DND-41 (cell line): ENCODE measurements around the gene SNAP29.

ENCODE experiments used
- ATAC-seq: fragments of 200-7000 bp; cut with Tn5 transposase; 3 replicates; pipeline ENCODE4 v1.9.1; 2021; ENCODE audit warnings: low read depth; ENCODE audit not compliant: insufficient read depth
- DNase-seq: peaks from one replicate; pipeline ENCODE4 v3.0.0-alpha.2; 2020
- H2AFZ ChIP-seq: 2 replicates; pipeline ENCODE4 v1.6.0; 2012; ENCODE audit warnings: low read depth, low read length
- H3K27ac ChIP-seq: 2 replicates; pipeline ENCODE4 v1.5.1; 2012; ENCODE audit warnings: low read length, inconsistent platforms
- H3K27me3 ChIP-seq: fragments of 200-600 bp; sonication (generic); 2 replicates; pipeline ENCODE4 v1.6.0; 2012; ENCODE audit warnings: low read length, mild to moderate bottlenecking, inconsistent platforms; ENCODE audit not compliant: insufficient read depth, poor library complexity
- H3K36me3 ChIP-seq: 2 replicates; pipeline ENCODE4 v1.5.1; 2012; ENCODE audit warnings: low read length, inconsistent platforms; ENCODE audit not compliant: insufficient read depth
- H3K4me1 ChIP-seq: 2 replicates; pipeline ENCODE4 v1.5.1; 2012; ENCODE audit warnings: mild to moderate bottlenecking, low read length; ENCODE audit not compliant: insufficient read depth
- H3K4me2 ChIP-seq: 2 replicates; pipeline ENCODE4 v1.6.0; 2012; ENCODE audit warnings: mild to moderate bottlenecking, moderate library complexity, low read length, inconsistent platforms; ENCODE audit not compliant: insufficient read depth
- H3K4me3 ChIP-seq, 2 experiments: fragments of 200-600 bp in 1 of 2; shearing (Covaris generic) in 1 of 2; 2 replicates each; pipeline ENCODE4 v1.5.1; 2012 to 2016; ENCODE audit warnings: inconsistent platforms in 2 of 2, low read length in 2 of 2, mild to moderate bottlenecking in 2 of 2, low read depth in 1 of 2, moderate library complexity in 1 of 2
- H3K79me2 ChIP-seq: 2 replicates; pipeline ENCODE4 v1.6.0; 2012; ENCODE audit warnings: low read length, inconsistent platforms; ENCODE audit not compliant: insufficient read depth
- H3K9ac ChIP-seq: 2 replicates; pipeline ENCODE4 v1.6.0; 2012; ENCODE audit warnings: low read depth, mild to moderate bottlenecking, inconsistent platforms, low read length, moderate library complexity
- H3K9me3 ChIP-seq: 2 replicates; pipeline ENCODE4 v1.5.1; 2012; ENCODE audit warnings: low read length, moderate library complexity, mild to moderate bottlenecking, inconsistent platforms; ENCODE audit not compliant: insufficient read depth, severe bottlenecking
- H4K20me1 ChIP-seq: 2 replicates; pipeline ENCODE4 v1.6.0; 2012; ENCODE audit warnings: low read length; ENCODE audit not compliant: insufficient read depth
- CTCF ChIP-seq: IDR thresholded peaks from 2 replicates; pipeline ENCODE4 v1.5.1; 2012; ENCODE audit warnings: borderline replicate concordance, low read length, moderate library complexity, mild to moderate bottlenecking; ENCODE audit not compliant: poor library complexity, severe bottlenecking; ENCODE audit errors: extremely low read depth
- EZH2 ChIP-seq: IDR thresholded peaks from 3 replicates; pipeline ENCODE4 v1.6.1; 2012; ENCODE audit warnings: borderline replicate concordance, low read depth, mild to moderate bottlenecking, moderate library complexity, low read length, inconsistent platforms; ENCODE audit not compliant: severe bottlenecking

SNAP29 gene

GRCh38 chr22:20811171-20811570 is 47.6 kb upstream of the SNAP29 start:
- Histone ChIP-seq H3K36me3 (peaks cover 86% of the 10 kb centered on the region), H3K9ac (no peak overlapping the region), H3K4me1 (no peaks in the 10 kb centered on the region), H3K4me3 (no peak overlapping the region), H3K79me2 (no peaks in the 10 kb centered on the region), H2AFZ (no peak overlapping the region), H3K9me3 (no peaks in the 10 kb centered on the region), H4K20me1 (no peaks in the 10 kb centered on the region), H3K4me2 (no peak overlapping the region), H3K27ac (no peak overlapping the region), H3K27me3 (no peaks in the 10 kb centered on the region)
- TF ChIP-seq CTCF, result no peak
- no peak for TF ChIP-seq EZH2
- DNase-seq (no peak), ATAC-seq (no peak)

GRCh38 chr22:20811971-20812660 is 46.7 kb upstream of the SNAP29 start:
- peaks cover 85% of the 10 kb centered on the region for H3K36me3 ChIP-seq
- no peak for ATAC-seq

GRCh38 chr22:20813056-20813455 is 45.8 kb upstream of the SNAP29 start:
- Histone ChIP-seq H3K4me1 (no peaks in the 10 kb centered on the region), H3K27me3 (no peaks in the 10 kb centered on the region), H3K9ac (no peak overlapping the region), H3K4me3 (no peak overlapping the region), H3K36me3 (peaks cover 88% of the 10 kb centered on the region), H4K20me1 (no peaks in the 10 kb centered on the region), H3K9me3 (no peaks in the 10 kb centered on the region), H3K79me2 (no peaks in the 10 kb centered on the region), H3K27ac (no peak overlapping the region), H3K4me2 (no peak overlapping the region), H2AFZ (no peak overlapping the region)
- TF ChIP-seq EZH2 (no peak), CTCF (no peak)
- DNase-seq (no peak), ATAC-seq (no peak)

More at GRCh38 chr22:20811971-20812660, 46.7 kb upstream of the SNAP29 start:
- Histone ChIP-seq H2AFZ (no peak overlapping the region), H3K9me3 (no peaks in the 10 kb centered on the region), H3K4me1 (no peaks in the 10 kb centered on the region), H3K4me3 (no peak overlapping the region), H3K4me2 (no peak overlapping the region), H3K79me2 (no peaks in the 10 kb centered on the region), H3K27ac (no peak overlapping the region), H3K27me3 (no peaks in the 10 kb centered on the region), H3K9ac (no peak overlapping the region), H4K20me1 (no peaks in the 10 kb centered on the region)
- no peak for TF ChIP-seq EZH2
- TF ChIP-seq CTCF, result no peak
- no peak for DNase-seq
